Natural killer cell (primary cell): ENCODE results near the gene ZNHIT2. TPM values are rescaled to one million over a fixed set of nuclear protein-coding genes. Genes with fewer than 3 reads are reported as not detected.

Experiments used
- ATAC-seq, 3 donors: fragments of 150-1000 bp in 2 of 3; fragments of 200-7000 bp in 1 of 3; cut with Tn5 transposase; 1 replicate in 1 of 3; 2 replicates in 2 of 3; pipeline ENCODE4 v1.10.0; 2021; ENCODE audit warnings: mild to moderate bottlenecking in 2 of 3, moderate library complexity in 2 of 3
- DNase-seq, 2 donors: peaks; one replicate each; pipeline versions ENCODE4 v3.0.0 to v3.0.0-alpha.2; 2013 to 2021; ENCODE audit warnings: mixed read lengths in 1 of 2
- H3K27ac ChIP-seq: one replicate; pipeline ENCODE4 v1.5.1; 2013; ENCODE audit warnings: mild to moderate bottlenecking, low read length
- H3K27me3 ChIP-seq: one replicate; pipeline ENCODE4 v1.6.1; 2013; ENCODE audit warnings: low read length; ENCODE audit not compliant: control insufficient read depth, insufficient read depth
- H3K36me3 ChIP-seq: one replicate; pipeline ENCODE4 v1.6.1; 2013; ENCODE audit warnings: low read length; ENCODE audit not compliant: control insufficient read depth, insufficient read depth
- H3K4me1 ChIP-seq: one replicate; pipeline ENCODE4 v1.6.1; 2013; ENCODE audit warnings: low read length; ENCODE audit not compliant: control insufficient read depth, insufficient read depth
- H3K4me3 ChIP-seq: one replicate; pipeline ENCODE4 v1.5.1; 2013; ENCODE audit warnings: low read length
- H3K9me3 ChIP-seq: one replicate; pipeline ENCODE4 v1.6.1; 2013; ENCODE audit warnings: low read length; ENCODE audit not compliant: control insufficient read depth, insufficient read depth
- H3K27ac Mint-ChIP-seq, 2 donors: one replicate each; pipeline ENCODE4 v1.8.0; 2022; ENCODE audit warnings: mild to moderate bottlenecking in 2 of 2, mixed read lengths in 2 of 2, moderate library complexity in 1 of 2
- H3K27me3 Mint-ChIP-seq, 2 donors: one replicate each; pipeline ENCODE4 v1.8.0; 2022; ENCODE audit warnings: low read depth in 2 of 2, mixed read lengths in 2 of 2
- H3K36me3 Mint-ChIP-seq: one replicate; pipeline ENCODE4 v1.8.0; 2022; ENCODE audit warnings: mixed read lengths
- H3K4me1 Mint-ChIP-seq, 2 donors: one replicate each; pipeline ENCODE4 v1.8.0; 2022; ENCODE audit warnings: mixed read lengths in 2 of 2
- H3K4me3 Mint-ChIP-seq: one replicate; pipeline ENCODE4 v1.8.0; 2022; ENCODE audit warnings: mild to moderate bottlenecking, moderate library complexity, mixed read lengths
- H3K9me3 Mint-ChIP-seq, 2 donors: one replicate each; pipeline ENCODE4 v1.8.0; 2022; ENCODE audit warnings: mixed read lengths in 2 of 2
- WGBS: methylation state at CpG from one replicate; pipeline ENCODE4 v1.1.7; 2013; ENCODE audit warnings: missing lambda C conversion rate; ENCODE audit not compliant: insufficient coverage; 5-methylcytosine and 5-hydroxymethylcytosine counted together
- intact Hi-C: fragments of 100-400 bp; cut with micrococcal nuclease; formaldehyde crosslinking; loops from one replicate; pipeline ENCODE4 v1.14.2; 2022
- total RNA-seq, 4 donors: library from RNA; stranded (reverse); fragments of 120-200 nt in 1 of 4; gene quantifications; one replicate each; pipeline versions ENCODE4 v1.2.3 to v1.2.4, GENCODE V29; 2013 to 2022
- TF ChIP-seq, protein P1 (sequence below): fragments of 200-600 bp; IDR thresholded peaks from one replicate; pipeline ENCODE4 v1.8.0; 2022; ENCODE audit warnings: antibody characterized with exemption

ZNHIT2 gene
- total RNA-seq, 3 donors from 2014 or later (not counting 1 experiment from before 2014, with no cell fraction given), result 5.6 to 6.8 (median 6.1) TPM

DNA sequence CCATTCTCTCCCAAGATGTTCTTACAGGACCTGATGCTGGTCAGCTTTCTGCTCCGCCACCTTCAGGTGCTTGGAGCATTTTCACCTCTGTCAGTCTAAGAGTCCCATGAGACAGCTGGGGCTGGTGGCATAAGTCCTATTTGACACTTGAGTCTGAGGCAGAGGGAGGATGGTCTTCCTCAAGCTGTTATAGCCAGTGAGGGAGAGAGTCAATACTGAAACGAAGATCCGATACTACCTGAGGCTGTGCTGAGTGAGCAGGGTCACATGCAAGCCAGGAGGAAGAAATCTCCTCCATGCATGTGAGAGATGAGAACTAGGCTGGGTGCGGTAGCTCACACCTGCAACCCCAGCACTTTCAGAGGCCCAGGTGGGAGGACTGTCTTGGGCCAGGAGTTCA is 27.9 kb downstream of the ZNHIT2 start:
- Histone ChIP-seq H3K27me3 (no peaks in the 10 kb centered on the region), H3K36me3 (peaks cover 36% of the 10 kb centered on the region), H3K4me3 (no peak overlapping the region), H3K4me1 (peaks cover 7% of the 10 kb centered on the region), H3K9me3 (no peaks in the 10 kb centered on the region), H3K27ac (no peak overlapping the region)
- 98% methylated on average over 4 of the region's 4 CpGs for WGBS
- intact Hi-C loops, result loop anchor here (10.0 kb wide), 1 partner anchor 1255 kb away; the partner anchor contains the start of genes B4GAT1 and BRMS1
- ATAC-seq, result no peak
- H3K27ac Mint-ChIP-seq, result no peak overlapping the region
- no peak for DNase-seq
- TF ChIP-seq, protein P1, sequence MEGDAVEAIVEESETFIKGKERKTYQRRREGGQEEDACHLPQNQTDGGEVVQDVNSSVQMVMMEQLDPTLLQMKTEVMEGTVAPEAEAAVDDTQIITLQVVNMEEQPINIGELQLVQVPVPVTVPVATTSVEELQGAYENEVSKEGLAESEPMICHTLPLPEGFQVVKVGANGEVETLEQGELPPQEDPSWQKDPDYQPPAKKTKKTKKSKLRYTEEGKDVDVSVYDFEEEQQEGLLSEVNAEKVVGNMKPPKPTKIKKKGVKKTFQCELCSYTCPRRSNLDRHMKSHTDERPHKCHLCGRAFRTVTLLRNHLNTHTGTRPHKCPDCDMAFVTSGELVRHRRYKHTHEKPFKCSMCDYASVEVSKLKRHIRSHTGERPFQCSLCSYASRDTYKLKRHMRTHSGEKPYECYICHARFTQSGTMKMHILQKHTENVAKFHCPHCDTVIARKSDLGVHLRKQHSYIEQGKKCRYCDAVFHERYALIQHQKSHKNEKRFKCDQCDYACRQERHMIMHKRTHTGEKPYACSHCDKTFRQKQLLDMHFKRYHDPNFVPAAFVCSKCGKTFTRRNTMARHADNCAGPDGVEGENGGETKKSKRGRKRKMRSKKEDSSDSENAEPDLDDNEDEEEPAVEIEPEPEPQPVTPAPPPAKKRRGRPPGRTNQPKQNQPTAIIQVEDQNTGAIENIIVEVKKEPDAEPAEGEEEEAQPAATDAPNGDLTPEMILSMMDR, result no peak
- H3K4me3 Mint-ChIP-seq, result no peak overlapping the region
- peaks cover 7 to 13% of the 10 kb centered on the region in 2 donors for H3K4me1 Mint-ChIP-seq
- H3K36me3 Mint-ChIP-seq, result peaks cover 7% of the 10 kb centered on the region
- H3K27me3 Mint-ChIP-seq, result no peaks in the 10 kb centered on the region
- no peaks in the 10 kb centered on the region for H3K9me3 Mint-ChIP-seq

DNA sequence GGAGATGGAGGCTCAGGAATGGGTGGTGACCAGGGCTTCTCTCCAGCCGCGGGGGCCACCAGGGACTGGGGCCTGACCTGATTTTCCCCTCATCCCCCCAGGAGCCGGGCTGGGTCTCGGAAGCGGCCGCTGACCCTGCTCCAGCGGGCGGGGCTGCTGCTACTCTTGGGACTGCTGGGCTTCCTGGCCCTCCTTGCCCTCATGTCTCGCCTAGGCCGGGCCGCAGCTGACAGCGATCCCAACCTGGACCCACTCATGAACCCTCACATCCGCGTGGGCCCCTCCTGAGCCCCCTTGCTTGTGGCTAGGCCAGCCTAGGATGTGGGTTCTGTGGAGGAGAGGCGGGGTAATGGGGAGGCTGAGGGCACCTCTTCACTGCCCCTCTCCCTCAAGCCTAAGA is 29.7 kb downstream of the ZNHIT2 start:
- H3K27ac ChIP-seq, result no peak overlapping the region
- H3K27ac Mint-ChIP-seq, result no peak overlapping the region

DNA sequence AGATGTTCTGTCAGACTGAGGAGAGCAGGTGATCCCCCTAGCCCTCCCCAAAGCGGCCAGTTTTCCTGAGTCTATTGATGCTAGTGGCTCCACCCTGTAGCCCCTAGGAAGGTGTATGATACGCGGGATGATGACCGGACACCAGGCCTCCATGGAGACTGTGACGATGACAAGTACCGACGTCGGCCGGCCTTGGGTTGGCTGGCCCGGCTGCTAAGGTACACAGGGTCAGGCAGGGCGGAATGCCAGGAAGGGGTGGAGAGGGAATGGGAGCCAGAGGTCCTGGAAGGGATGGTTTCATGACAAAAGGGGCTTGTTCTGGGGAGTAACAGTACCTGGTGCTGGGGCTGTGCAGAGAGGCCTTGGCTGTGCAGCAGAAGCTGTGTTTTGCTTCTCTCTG is 30.3 kb downstream of the ZNHIT2 start:
- Mint-ChIP-seq H3K4me1 (peaks cover 27 to 31% of the 10 kb centered on the region in 2 donors), H3K27me3 (no peaks in the 10 kb centered on the region), H3K9me3 (no peaks in the 10 kb centered on the region), H3K36me3 (peaks cover 7% of the 10 kb centered on the region), H3K4me3 (no peak overlapping the region), H3K27ac (no peak overlapping the region)
- H3K27me3 ChIP-seq, result no peaks in the 10 kb centered on the region
- H3K9me3 ChIP-seq, result no peaks in the 10 kb centered on the region
- DNase-seq (no peak), ATAC-seq (no peak)
- peaks cover 16% of the 10 kb centered on the region for H3K4me1 ChIP-seq
- over 99% methylated on average over 11 of the region's 11 CpGs for WGBS
- TF ChIP-seq, protein P1, result no peak
- H3K36me3 ChIP-seq, result peaks cover 36% of the 10 kb centered on the region
- no peak overlapping the region for H3K4me3 ChIP-seq
- intact Hi-C loops, result loop anchor here (10.0 kb wide), 1 partner anchor 1258 kb away; the partner anchor contains the start of genes B4GAT1 and BRMS1
- no peak overlapping the region for H3K27ac ChIP-seq

More for the DNA sequence above, 29.7 kb downstream of the ZNHIT2 start:
- intact Hi-C loops, result loop anchor here (10.0 kb wide), 1 partner anchor 1257 kb away; the partner anchor contains the start of genes B4GAT1 and BRMS1
- Histone ChIP-seq H3K4me1 (peaks cover 16% of the 10 kb centered on the region), H3K9me3 (no peaks in the 10 kb centered on the region), H3K4me3 (no peak overlapping the region), H3K27me3 (no peaks in the 10 kb centered on the region), H3K36me3 (peaks cover 36% of the 10 kb centered on the region)
- Mint-ChIP-seq H3K4me3 (no peak overlapping the region), H3K36me3 (peaks cover 7% of the 10 kb centered on the region), H3K9me3 (no peaks in the 10 kb centered on the region), H3K4me1 (peaks cover 25 to 31% of the 10 kb centered on the region in 2 donors), H3K27me3 (no peaks in the 10 kb centered on the region)
- TF ChIP-seq, protein P1, result no peak
- 93% methylated on average over 14 of the region's 15 CpGs for WGBS
- DNase-seq, result no peak
- ATAC-seq, result no peak

DNA sequence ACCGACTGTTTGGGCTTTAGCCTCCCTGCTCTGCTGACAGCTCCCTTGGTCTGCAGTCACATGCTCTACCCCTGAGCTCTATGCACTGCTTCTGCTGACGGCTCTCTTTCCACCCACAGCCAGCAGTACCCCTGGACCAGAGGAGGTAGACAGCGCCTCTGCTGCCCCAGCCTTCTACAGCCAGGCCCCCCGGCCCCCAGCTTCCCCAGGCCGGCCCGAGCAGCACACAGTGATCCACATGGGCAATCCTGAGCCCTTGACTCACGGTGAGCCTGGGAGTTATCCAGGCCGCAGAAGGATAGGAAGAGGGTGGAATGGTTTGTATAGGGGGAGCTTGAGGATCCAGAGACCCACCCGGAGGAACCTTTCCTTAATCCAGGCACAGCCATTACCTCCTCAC is 30.7 kb downstream of the ZNHIT2 start:
- WGBS, result 96% methylated on average over 9 of the region's 9 CpGs
- Histone ChIP-seq H3K27me3 (no peaks in the 10 kb centered on the region), H3K9me3 (no peaks in the 10 kb centered on the region), H3K4me3 (no peak overlapping the region), H3K36me3 (peaks cover 36% of the 10 kb centered on the region), H3K4me1 (peaks cover 16% of the 10 kb centered on the region), H3K27ac (no peak overlapping the region)
- DNase-seq, result no peak
- Mint-ChIP-seq H3K27me3 (no peaks in the 10 kb centered on the region), H3K4me1 (peaks cover 27 to 31% of the 10 kb centered on the region in 2 donors), H3K9me3 (no peaks in the 10 kb centered on the region), H3K36me3 (peaks cover 7% of the 10 kb centered on the region), H3K4me3 (no peak overlapping the region), H3K27ac (no peak overlapping the region)
- no peak for ATAC-seq
- TF ChIP-seq, protein P1, result no peak
- intact Hi-C loops, result loop anchor here (10.0 kb wide), 1 partner anchor 1258 kb away; the partner anchor contains the start of genes B4GAT1 and BRMS1
